OCI-LY7 (cell line): Measurements from ENCODE around the gene KATNBL1. TPM values are rescaled to one million over a fixed set of nuclear protein-coding genes. Genes with fewer than 3 reads are reported as not detected.
"Not testable (repeated sequence)": the region's sequence is repeated elsewhere in the genome, so short reads cannot be mapped to it uniquely, and the experiment has no call there.

ENCODE experiments used
- BruUV-seq: library from RNA; stranded (reverse); fragments of 400-500 nt; replicated peaks from 2 replicates; lab custom pipeline; 2021; lab: Mats Ljungman, UMichigan
- CTCF ChIA-PET: fragments of 300-600 bp; sonication (Branson Sonifier 250); formaldehyde crosslinking; loops from one replicate; lab custom pipeline; 2022; ENCODE audit warnings: antibody characterized with exemption; ENCODE audit not compliant: unreplicated experiment; lab: Charles Lee
- POLR2A ChIA-PET: fragments of 300-600 bp; sonication (Branson Sonifier 250); formaldehyde crosslinking; loops from one replicate; lab custom pipeline; 2022; ENCODE audit warnings: antibody characterized with exemption; lab: Charles Lee
- DNase-seq: peaks from one replicate; pipeline ENCODE4 v3.0.0-alpha.2; 2015; ENCODE audit warnings: low spot score
- H2AFZ ChIP-seq: fragments of 200-600 bp; sonication (generic), shearing (Covaris generic); 2 replicates; pipeline ENCODE4 v1.6.1; 2014; ENCODE audit warnings: mild to moderate bottlenecking, antibody characterized with exemption, low read length, moderate library complexity
- H3K27ac ChIP-seq: fragments of 200-600 bp; sonication (generic); 2 replicates; pipeline ENCODE4 v1.5.1; 2014; ENCODE audit warnings: mixed run types, low read depth, mild to moderate bottlenecking, moderate library complexity, low read length, inconsistent platforms; ENCODE audit not compliant: poor library complexity, severe bottlenecking
- H3K36me3 ChIP-seq: fragments of 200-600 bp; sonication (generic); 2 replicates; pipeline ENCODE4 v1.6.1; 2014; ENCODE audit warnings: mild to moderate bottlenecking, antibody characterized with exemption, low read length, moderate library complexity, mixed read lengths; ENCODE audit not compliant: insufficient read depth
- H3K4me1 ChIP-seq: fragments of 200-600 bp; sonication (generic); 2 replicates; pipeline ENCODE4 v1.5.1; 2014; ENCODE audit warnings: mild to moderate bottlenecking, low read length; ENCODE audit not compliant: insufficient read depth, poor library complexity, severe bottlenecking
- H3K4me2 ChIP-seq: fragments of 200-600 bp; sonication (generic); 2 replicates; pipeline ENCODE4 v1.6.1; 2014; ENCODE audit warnings: mild to moderate bottlenecking, low read length
- H3K4me3 ChIP-seq: fragments of 200-600 bp; sonication (generic); 2 replicates; pipeline ENCODE4 v1.5.1; 2014; ENCODE audit warnings: mild to moderate bottlenecking, low read depth, low read length; ENCODE audit not compliant: poor library complexity, severe bottlenecking
- H3K79me2 ChIP-seq: fragments of 200-600 bp; sonication (generic); 2 replicates; pipeline ENCODE4 v1.6.1; 2016; ENCODE audit warnings: low read depth, mild to moderate bottlenecking, low read length, moderate library complexity, mixed read lengths; ENCODE audit not compliant: insufficient read depth
- H3K9me2 ChIP-seq: fragments of 200-600 bp; sonication (generic); 2 replicates; pipeline ENCODE4 v1.6.1; 2016; ENCODE audit warnings: mild to moderate bottlenecking, low read length, mixed read lengths; ENCODE audit not compliant: insufficient read depth
- H3K9me3 ChIP-seq: fragments of 200-600 bp; sonication (generic); 2 replicates; pipeline ENCODE4 v1.6.1; 2014; ENCODE audit warnings: mild to moderate bottlenecking, mixed run types, low read length, mixed read lengths
- H4K20me1 ChIP-seq: fragments of 200-600 bp; sonication (generic); 2 replicates; pipeline ENCODE4 v1.6.1; 2014; ENCODE audit warnings: mild to moderate bottlenecking, antibody characterized with exemption, low read length, moderate library complexity, mixed read lengths; ENCODE audit not compliant: insufficient read depth
- CTCF ChIP-seq: fragments of 200-600 bp; sonication (generic); conservative IDR thresholded peaks from 2 replicates; pipeline ENCODE4 v1.5.1; 2014; ENCODE audit warnings: mild to moderate bottlenecking, antibody characterized with exemption, low read length, moderate library complexity, mixed read lengths
- EZH2phosphoT487 ChIP-seq: fragments of 200-600 bp; sonication (generic); IDR thresholded peaks from 2 replicates; pipeline ENCODE4 v1.6.1; 2018; ENCODE audit warnings: low read depth, borderline replicate concordance, mild to moderate bottlenecking, mixed run types, antibody characterized with exemption, low read length, moderate library complexity, mixed read lengths
- intact Hi-C: fragments of 100-400 bp; cut with micrococcal nuclease; formaldehyde crosslinking; loops from one replicate; pipeline ENCODE4 v1.10.0; 2022; ENCODE audit not compliant: unreplicated experiment
- total RNA-seq, 2 experiments: library from RNA; depleted of rRNA in 1 of 2; stranded (reverse); fragments of >200 nt in 1 of 2; shearing (Covaris generic) in 1 of 2; gene quantifications; 2 replicates each; pipeline ENCODE4 v1.2.3, GENCODE V29; 2014 to 2022

KATNBL1 gene
- total RNA-seq, 2 experiments from 2014 or later = 44.8 to 64.6 TPM

GRCh38 chr15:34182942-34183341 lies 27.0 kb downstream of the KATNBL1 start:
- peaks cover 20% of the 10 kb centered on the region; the same call in 1 of the 2 replicates for H3K79me2 ChIP-seq
- intact Hi-C loops = no loop called here
- POLR2A ChIA-PET = no interaction called here
- TF ChIP-seq EZH2phosphoT487 (no peak), CTCF (no peak)
- H3K4me1 ChIP-seq = no peaks in the 10 kb centered on the region
- no peak overlapping the region for H3K4me2 ChIP-seq
- no peak overlapping the region for H3K27ac ChIP-seq
- DNase-seq = no peak
- H2AFZ ChIP-seq = no peak overlapping the region
- H3K4me3 ChIP-seq = no peak overlapping the region
- no peaks in the 10 kb centered on the region for H4K20me1 ChIP-seq
- H3K9me2 ChIP-seq = no peaks in the 10 kb centered on the region
- no TSS peak for BruUV-seq
- H3K9me3 ChIP-seq = peaks cover 6% of the 10 kb centered on the region; the same call in 1 of the 2 replicates
- CTCF ChIA-PET = no interaction called here
- peaks cover 32% of the 10 kb centered on the region for H3K36me3 ChIP-seq

- DNase-seq = no peak
- CTCF ChIA-PET = no interaction called here
Observed at GRCh38 chr15:34179234-34179633, 30.7 kb downstream of the KATNBL1 start.

GRCh38 chr15:34165987-34166573 lies 43.8 kb downstream of the KATNBL1 start:
- Histone ChIP-seq H3K9me3 (peaks cover 19% of the 10 kb centered on the region), H3K36me3 (peaks cover 35% of the 10 kb centered on the region)
- H3K79me2 ChIP-seq, H3K27ac ChIP-seq, H3K4me3 ChIP-seq, H3K4me2 ChIP-seq, H2AFZ ChIP-seq, H4K20me1 ChIP-seq, H3K9me2 ChIP-seq, intact Hi-C loops, BruUV-seq, CTCF ChIA-PET, H3K4me1 ChIP-seq, DNase-seq, POLR2A ChIA-PET: not testable (repeated sequence)

More at GRCh38 chr15:34179234-34179633, 30.7 kb downstream of the KATNBL1 start:
- H2AFZ ChIP-seq = no peak overlapping the region
- no peaks in the 10 kb centered on the region for H4K20me1 ChIP-seq
- H3K4me1 ChIP-seq = no peaks in the 10 kb centered on the region
- H3K79me2 ChIP-seq = peaks cover 33% of the 10 kb centered on the region; the same call in 1 of the 2 replicates
- H3K4me3 ChIP-seq = no peak overlapping the region
- BruUV-seq = no TSS peak
- no peak overlapping the region for H3K4me2 ChIP-seq
- H3K9me2 ChIP-seq = no peaks in the 10 kb centered on the region
- POLR2A ChIA-PET = no interaction called here
- TF ChIP-seq EZH2phosphoT487 (no peak), CTCF (no peak)
- peaks cover 14% of the 10 kb centered on the region; the same call in 1 of the 2 replicates for H3K9me3 ChIP-seq
- H3K36me3 ChIP-seq = peaks cover 13% of the 10 kb centered on the region; the same call in 1 of the 2 replicates
- intact Hi-C loops = no loop called here
- H3K27ac ChIP-seq = no peak overlapping the region
